Neural cell (in vitro differentiated cells): ENCODE data around the gene GLT8D2. TPM values are rescaled to one million over a fixed set of nuclear protein-coding genes. Genes with fewer than 3 reads are reported as not detected.
A peak's percentile ranks its signal among the peaks of the same experiment; 100 is the strongest.

Experiments used
- H2AFZ ChIP-seq: fragments of 200-600, 300-800 bp; sonication (generic), shearing (Covaris generic); 2 replicates; pipeline ENCODE4 v1.6.0; 2014; ENCODE audit warnings: low read depth, mild to moderate bottlenecking, antibody characterized with exemption, low read length, moderate library complexity
- H3F3A ChIP-seq: fragments of 200-600 bp; shearing (Covaris generic); 2 replicates; pipeline ENCODE4 v1.6.1; 2016; ENCODE audit warnings: mild to moderate bottlenecking, moderate library complexity, mixed read lengths, antibody characterized with exemption, low read length; ENCODE audit not compliant: insufficient read depth, poor library complexity, severe bottlenecking
- H3K27ac ChIP-seq: fragments of 200-600, 300-800 bp; sonication (generic), shearing (Covaris generic); 2 replicates; pipeline ENCODE4 v1.5.1; 2014; ENCODE audit warnings: mild to moderate bottlenecking, low read length, moderate library complexity
- H3K27me3 ChIP-seq: fragments of 300-800, 200-600 bp; sonication (generic), shearing (Covaris generic); 2 replicates; pipeline ENCODE4 v1.6.0; 2014; ENCODE audit warnings: mild to moderate bottlenecking, low read depth, low read length, moderate library complexity; ENCODE audit not compliant: insufficient read depth
- H3K36me3 ChIP-seq: fragments of 300-800, 200-600 bp; sonication (generic), shearing (Covaris generic); 2 replicates; pipeline ENCODE4 v1.5.1; 2014; ENCODE audit warnings: mild to moderate bottlenecking, antibody characterized with exemption, low read length, moderate library complexity; ENCODE audit not compliant: insufficient read depth
- H3K4me2 ChIP-seq: fragments of 300-800, 200-600 bp; sonication (generic), shearing (Covaris generic); 2 replicates; pipeline ENCODE4 v1.6.0; 2014; ENCODE audit warnings: mild to moderate bottlenecking, low read length
- H3K4me3 ChIP-seq: fragments of 300-800, 200-600 bp; sonication (generic), shearing (Covaris generic); 2 replicates; pipeline ENCODE4 v1.5.1; 2014; ENCODE audit warnings: mild to moderate bottlenecking, low read length, moderate library complexity
- H3K79me2 ChIP-seq: fragments of 200-600 bp; shearing (Covaris generic); replicated peaks from 2 replicates; pipeline ENCODE4 v1.6.0; 2014; ENCODE audit warnings: mild to moderate bottlenecking, low read length, moderate library complexity; ENCODE audit not compliant: insufficient read depth
- H3K9ac ChIP-seq: fragments of 300-800, 200-600 bp; sonication (generic), shearing (Covaris generic); 2 replicates; pipeline ENCODE4 v1.6.1; 2016; ENCODE audit warnings: mild to moderate bottlenecking, low read length, mixed read lengths
- H3K9me2 ChIP-seq: fragments of 200-600 bp; shearing (Covaris generic); 2 replicates; pipeline ENCODE4 v1.6.1; 2016; ENCODE audit warnings: mild to moderate bottlenecking, low read length, mixed read lengths; ENCODE audit not compliant: insufficient read depth
- H3K9me3 ChIP-seq: fragments of 200-600, 300-800 bp; sonication (generic), shearing (Covaris generic); 2 replicates; pipeline ENCODE4 v1.6.1; 2016; ENCODE audit warnings: mild to moderate bottlenecking, mixed run types, low read length, moderate library complexity, mixed read lengths
- H4K20me1 ChIP-seq: fragments of 200-600 bp; shearing (Covaris generic); 2 replicates; pipeline ENCODE4 v1.6.1; 2016; ENCODE audit warnings: mild to moderate bottlenecking, mixed run types; ENCODE audit not compliant: insufficient read depth
- CTCF ChIP-seq: fragments of 450-650 bp; IDR thresholded peaks from 2 replicates; pipeline ENCODE4 v1.5.1; 2014; ENCODE audit warnings: antibody characterized with exemption, mild to moderate bottlenecking, moderate library complexity; ENCODE audit not compliant: poor library complexity, severe bottlenecking
- EP300 ChIP-seq: fragments of 450-650 bp; conservative IDR thresholded peaks from 2 replicates; pipeline ENCODE4 v1.6.1; 2014; ENCODE audit warnings: antibody characterized with exemption, mild to moderate bottlenecking, moderate library complexity; ENCODE audit not compliant: poor library complexity, severe bottlenecking
- POLR2AphosphoS5 ChIP-seq: IDR thresholded peaks from 2 replicates; pipeline ENCODE4 v1.6.1; 2012
- REST ChIP-seq: IDR thresholded peaks from 2 replicates; pipeline ENCODE4 v1.6.1; 2012; ENCODE audit warnings: borderline replicate concordance
- SMC3 ChIP-seq: fragments of 450-650 bp; conservative IDR thresholded peaks from 2 replicates; pipeline ENCODE4 v1.6.1; 2014; ENCODE audit warnings: antibody characterized with exemption, mild to moderate bottlenecking, moderate library complexity; ENCODE audit not compliant: poor library complexity
- polyA plus RNA-seq: library from polyadenylated mRNA; depleted of rRNA; stranded (reverse); fragments of >200 nt; gene quantifications from 2 replicates; pipeline ENCODE4 v1.2.3, GENCODE V29; 2014

GLT8D2 gene
- polyA plus RNA-seq, 1 donor from 2014 or later: 8.3 TPM

- H3K27ac ChIP-seq: peak overlapping the region; percentile 69
- no peaks in the 10 kb centered on the region for H3F3A ChIP-seq
- peaks cover 9% of the 10 kb centered on the region for H3K79me2 ChIP-seq
- no peaks in the 10 kb centered on the region for H3K9me3 ChIP-seq
- TF ChIP-seq CTCF: no peak
- TF ChIP-seq POLR2AphosphoS5: peak; percentile 62
- peak; percentile 31 for TF ChIP-seq REST
- peak; percentile 94 for TF ChIP-seq EP300
- no peak for TF ChIP-seq SMC3
- no peaks in the 10 kb centered on the region for H3K9me2 ChIP-seq
- peak overlapping the region; percentile 26 for H3K4me3 ChIP-seq
- no peaks in the 10 kb centered on the region for H3K36me3 ChIP-seq
- no peaks in the 10 kb centered on the region for H4K20me1 ChIP-seq
- H3K9ac ChIP-seq: peak overlapping the region; percentile 22
- no peak overlapping the region for H2AFZ ChIP-seq
- H3K4me2 ChIP-seq: no peak overlapping the region
- H3K27me3 ChIP-seq: no peaks in the 10 kb centered on the region
These were observed 10.8 kb upstream of the GLT8D2 start for GRCh38 chr12:104060791-104061190.

- no peak overlapping the region for H3K9ac ChIP-seq
- peak overlapping the region; percentile 69 for H3K27ac ChIP-seq
- H4K20me1 ChIP-seq: no peaks in the 10 kb centered on the region
- H3K27me3 ChIP-seq: no peaks in the 10 kb centered on the region
- no peak for TF ChIP-seq REST
- TF ChIP-seq POLR2AphosphoS5: no peak
- H3K4me3 ChIP-seq: no peak overlapping the region
- H3K4me2 ChIP-seq: no peak overlapping the region
- peaks cover 1% of the 10 kb centered on the region for H3K79me2 ChIP-seq
- H3F3A ChIP-seq: no peaks in the 10 kb centered on the region
- no peaks in the 10 kb centered on the region for H3K9me2 ChIP-seq
- no peaks in the 10 kb centered on the region for H3K36me3 ChIP-seq
- H2AFZ ChIP-seq: no peak overlapping the region
- H3K9me3 ChIP-seq: no peaks in the 10 kb centered on the region
These were observed 10.0 kb upstream of the GLT8D2 start for GRCh38 chr12:104059963-104060362.
